Hippocampal formation (tissue), 2 donors: ENCODE results near the gene BBOX1.

Experiments
- DNase-seq, 2 donors: peaks; one replicate each; lab custom pipeline; 2025; lab: John Stamatoyannopoulos, UW

Gene BBOX1

DNA sequence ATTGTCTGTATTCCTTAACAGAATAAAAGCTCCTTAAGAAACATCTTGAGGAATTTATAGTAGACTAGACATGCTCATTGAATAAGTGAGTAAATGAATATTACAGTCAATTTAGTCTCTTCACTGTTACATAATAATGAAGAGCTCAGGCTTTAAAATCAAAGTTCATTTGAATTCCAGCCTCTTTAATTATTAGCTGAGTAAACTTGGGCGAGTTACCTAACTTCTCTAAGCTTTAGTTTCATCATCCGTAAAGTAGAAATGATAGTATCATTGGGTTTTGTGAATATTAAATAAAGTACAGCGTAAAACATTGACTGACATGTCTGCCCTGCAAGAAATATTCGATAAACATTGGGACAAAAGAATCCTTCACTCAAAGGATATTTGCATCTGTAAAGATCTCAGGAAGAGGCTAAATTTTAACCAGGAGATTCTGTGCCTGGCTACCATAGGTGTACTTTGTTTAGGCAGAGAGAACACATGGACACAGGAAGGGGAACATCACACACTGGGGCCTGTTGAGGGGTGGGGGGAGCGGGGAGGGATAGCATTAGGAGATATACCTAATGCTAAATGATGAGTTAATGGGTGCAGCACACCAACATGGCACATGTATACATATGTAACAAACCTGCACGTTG lies 15.2 kb upstream of the BBOX1 start:
- no peak for DNase-seq

DNA sequence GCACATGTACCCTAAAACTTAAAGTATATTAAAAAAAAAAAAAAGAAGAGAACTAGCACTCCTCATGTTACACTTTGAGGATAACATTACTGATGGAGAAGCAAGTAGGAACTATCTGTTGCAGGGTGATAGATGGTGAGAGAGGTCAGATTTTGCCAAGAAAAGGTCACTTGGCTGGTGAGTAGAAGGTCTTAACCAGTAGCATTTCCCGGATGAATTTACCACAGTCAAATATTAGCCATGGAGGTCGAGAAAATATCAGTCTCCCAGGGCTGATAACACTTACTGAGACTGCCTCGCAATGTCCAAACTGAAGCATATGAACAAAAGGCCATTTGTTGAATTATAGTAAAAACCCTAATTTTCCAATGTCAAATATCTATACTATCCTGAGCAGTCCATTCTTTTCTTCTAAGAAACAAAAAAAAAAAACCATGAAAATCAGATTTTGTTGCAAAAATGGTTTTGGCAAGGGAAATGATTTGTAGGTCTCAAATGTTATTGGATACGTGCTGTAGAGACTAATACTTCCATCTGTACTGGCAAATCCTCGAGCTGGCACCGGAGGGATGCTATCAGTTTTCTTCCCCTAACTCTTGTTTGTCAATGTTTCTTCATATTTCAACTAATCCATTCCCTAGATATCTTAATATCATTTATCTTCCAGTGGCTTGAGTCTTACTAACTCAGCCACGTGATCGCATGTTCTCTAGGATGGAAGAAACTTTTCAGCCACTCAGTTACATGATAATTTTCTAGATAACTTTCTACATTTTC lies 14.5 kb upstream of the BBOX1 start:
- no peak for DNase-seq

DNA sequence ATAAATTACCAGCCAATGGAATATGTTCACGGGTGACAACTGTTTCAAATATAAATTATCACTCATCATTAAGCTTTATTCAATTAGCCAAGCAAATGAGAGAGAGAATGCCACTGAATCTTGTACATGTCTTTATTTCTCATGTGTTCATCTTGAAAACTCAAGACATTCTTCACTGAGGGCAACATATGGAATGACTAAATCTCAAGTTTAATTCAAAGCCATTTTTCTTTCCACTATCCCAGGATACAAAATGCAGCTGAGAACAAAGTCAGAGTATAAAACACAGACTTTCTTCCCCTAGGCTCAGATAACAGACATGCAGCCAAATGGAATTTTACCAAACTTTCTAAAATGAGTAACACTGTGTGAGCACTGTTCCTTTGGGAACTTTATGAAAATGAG lies 12.1 kb upstream of the BBOX1 start:
- DNase-seq: peak in 1 of 2 donors; percentile 20

DNA sequence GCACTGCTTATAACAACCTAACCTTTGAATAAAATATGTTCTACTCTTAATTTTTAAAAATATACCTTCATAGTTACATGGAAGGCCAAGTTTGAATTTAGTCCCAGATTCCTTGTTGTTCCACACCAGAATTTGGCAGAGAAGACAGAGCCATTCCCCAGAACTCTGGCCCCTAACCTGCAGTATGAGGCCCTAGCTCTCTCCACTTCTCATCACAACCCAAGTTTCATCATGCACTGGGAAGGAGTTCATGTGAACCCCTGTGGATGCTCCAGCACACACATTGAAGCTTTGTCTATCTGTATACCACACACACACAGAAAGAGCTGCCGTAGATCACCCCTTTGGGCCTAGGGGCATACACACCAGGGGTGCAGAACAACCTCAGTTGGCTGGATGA lies 10.6 kb upstream of the BBOX1 start:
- no peak for DNase-seq

DNA sequence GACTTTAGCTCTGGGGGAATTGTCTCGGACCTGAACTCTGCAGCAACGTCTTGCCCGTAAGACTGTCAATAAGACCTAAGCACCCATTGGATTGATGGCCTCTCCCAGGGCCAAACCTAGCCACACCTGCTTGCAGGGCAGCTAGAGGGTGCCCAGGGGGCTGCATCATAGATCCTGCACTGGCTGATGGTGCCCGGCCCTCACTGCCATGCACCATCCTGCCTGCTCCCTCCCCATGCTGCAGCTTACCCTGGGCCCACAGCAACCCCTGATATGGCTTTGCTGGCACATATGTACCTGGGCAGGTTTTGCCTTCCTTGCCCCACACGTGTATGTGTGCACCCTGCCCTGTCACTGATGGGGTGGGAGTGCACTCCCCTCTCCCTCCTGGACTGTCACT lies 8.9 kb upstream of the BBOX1 start:
- DNase-seq: no peak

DNA sequence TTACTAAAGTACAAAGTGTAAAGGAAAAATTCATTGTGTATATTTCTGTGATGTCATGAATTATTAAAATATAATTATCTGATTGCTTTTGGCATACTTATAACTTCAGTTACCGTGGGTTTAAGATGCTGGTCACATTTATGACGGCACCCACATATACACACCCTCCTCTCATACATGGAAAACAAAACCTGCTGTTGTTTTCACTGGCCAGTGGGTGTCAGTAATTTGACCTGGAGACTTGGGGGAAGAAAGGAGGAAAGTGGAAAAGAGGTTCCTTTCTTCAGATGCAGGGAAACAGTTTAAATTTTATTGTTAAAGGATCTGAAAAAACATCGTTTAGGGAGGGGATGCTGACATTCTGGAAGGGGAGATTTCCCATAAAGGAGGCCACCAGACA lies 742 bp upstream of the BBOX1 start:
- DNase-seq: no peak

GRCh38 chr11:27041141-27041899 lies 705 bp downstream of the BBOX1 start:
- peak in 1 of 2 donors; percentile 17 for DNase-seq

GRCh38 chr11:27046956-27047355 lies 6.3 kb downstream of the BBOX1 start:
- no peak for DNase-seq

DNA sequence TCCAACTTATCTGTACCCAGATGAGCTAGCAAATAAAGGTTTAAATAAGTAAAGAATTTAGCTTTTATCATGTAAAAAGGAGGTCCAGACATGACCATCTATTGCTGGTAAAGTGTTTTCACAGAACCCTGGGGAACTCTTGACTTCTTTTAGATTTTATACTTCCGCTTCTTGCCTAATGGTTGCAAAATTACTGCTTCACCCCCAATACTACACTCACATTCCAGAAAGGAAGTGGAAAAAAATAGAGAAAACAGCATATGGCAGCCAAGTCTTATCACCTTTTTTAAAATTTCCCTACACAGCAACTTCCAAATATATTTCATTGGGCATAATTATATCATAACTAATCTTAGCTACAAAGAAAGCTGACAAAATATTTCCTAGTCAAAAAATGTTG lies 12.1 kb downstream of the BBOX1 start:
- no peak for DNase-seq

GRCh38 chr11:27055065-27055682 lies 14.6 kb downstream of the BBOX1 start:
- no peak for DNase-seq

DNA sequence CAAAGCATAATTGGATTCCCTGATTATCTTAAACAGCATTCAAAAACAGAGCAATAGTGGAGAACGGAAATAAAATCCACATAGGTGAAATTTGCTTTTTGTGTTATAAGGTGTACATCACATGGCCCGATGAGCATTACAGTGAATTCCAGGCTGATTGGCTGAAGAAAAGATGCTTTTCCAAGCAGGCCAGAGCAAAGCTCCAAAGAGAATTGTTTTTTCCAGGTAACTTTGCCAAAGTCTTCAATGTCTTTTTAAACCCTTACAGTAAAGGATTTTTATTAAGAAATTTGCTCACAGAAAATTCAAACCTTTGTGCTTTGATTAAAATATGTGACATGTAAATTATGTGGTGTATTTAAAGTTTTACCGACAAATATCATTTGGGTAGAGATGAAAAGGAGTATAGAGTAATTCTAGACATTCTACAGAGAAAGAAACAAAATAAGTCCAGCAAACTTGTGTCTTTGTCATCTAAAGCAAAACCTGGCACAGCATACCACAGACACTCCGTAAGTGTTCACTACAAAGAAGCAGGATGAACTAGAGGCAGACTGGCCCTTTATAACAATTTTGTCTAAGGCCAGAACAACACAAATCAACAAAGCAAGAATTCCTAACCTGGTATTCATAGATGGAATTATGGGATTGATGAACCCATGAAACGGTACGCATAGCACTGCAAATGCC lies 16.6 kb downstream of the BBOX1 start:
- DNase-seq: no peak

DNA sequence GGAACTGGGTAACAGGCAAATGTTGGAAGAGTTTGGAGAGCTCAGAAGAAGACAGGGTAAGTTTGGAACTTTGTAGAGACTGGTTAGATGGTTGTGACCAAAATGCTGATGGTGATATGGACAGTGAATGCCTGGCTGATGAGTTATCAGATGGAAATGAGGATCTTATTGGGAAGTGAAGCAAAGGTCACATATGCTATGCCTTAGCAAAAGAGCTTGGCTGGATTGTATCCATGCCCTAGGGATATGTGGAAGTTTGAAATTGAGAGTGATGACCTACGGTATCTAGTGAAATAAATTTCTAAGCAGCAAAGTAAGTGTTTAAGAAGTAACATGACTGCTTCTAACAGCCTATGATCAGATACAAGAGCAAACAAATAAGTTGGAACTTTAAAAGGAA lies 17.8 kb downstream of the BBOX1 start:
- no peak for DNase-seq

DNA sequence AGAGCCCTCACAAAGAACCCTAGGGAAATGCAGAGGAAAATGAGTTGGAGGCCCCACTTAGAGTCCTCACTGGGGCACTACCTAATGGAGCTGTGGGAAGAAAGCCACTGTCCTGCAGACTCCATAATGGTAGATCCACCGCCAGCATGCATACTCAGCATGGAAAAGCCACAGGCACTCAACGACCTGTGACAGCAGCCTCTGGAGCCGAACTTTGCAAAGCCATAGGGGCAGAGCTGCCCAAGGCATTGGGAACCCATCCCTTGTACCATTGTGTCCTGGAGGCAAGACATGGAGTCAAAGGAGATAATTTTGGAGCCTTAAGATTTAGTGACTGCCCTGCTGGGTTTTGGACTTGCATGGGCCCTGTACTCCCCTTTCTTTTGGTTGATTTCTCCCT lies 18.8 kb downstream of the BBOX1 start:
- DNase-seq: no peak

DNA sequence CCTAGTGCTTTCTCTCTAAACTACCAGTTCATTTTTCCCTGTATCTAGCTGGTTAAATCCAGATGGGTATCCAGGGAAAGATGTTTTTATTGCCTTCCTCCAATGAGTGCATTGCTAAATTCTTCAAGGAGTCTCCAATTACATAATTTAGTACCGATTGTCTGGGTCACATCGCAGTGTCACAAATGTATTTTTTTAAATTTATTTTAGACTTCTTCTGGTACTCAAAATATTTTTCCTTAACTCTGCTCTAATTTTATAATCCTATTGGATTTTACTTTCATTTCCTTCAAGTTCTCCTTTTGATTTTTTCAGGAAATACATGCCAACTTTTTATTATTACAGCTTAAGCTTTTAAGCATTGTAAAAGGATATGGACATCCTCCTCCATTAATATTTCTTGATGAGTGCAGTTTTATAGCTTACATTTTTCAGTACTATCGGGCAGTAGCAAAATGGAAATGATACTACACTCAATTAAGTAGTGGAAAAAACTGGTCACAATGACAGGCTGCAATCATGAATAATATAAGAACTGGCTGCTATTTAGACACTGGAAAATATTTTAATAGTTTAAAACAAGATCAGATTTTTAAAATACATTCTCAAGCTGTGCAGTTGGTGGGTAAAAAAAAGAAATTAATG lies 20.3 kb downstream of the BBOX1 start:
- DNase-seq: no peak

GRCh38 chr11:27061461-27061821 lies 20.8 kb downstream of the BBOX1 start:
- DNase-seq: no peak

DNA sequence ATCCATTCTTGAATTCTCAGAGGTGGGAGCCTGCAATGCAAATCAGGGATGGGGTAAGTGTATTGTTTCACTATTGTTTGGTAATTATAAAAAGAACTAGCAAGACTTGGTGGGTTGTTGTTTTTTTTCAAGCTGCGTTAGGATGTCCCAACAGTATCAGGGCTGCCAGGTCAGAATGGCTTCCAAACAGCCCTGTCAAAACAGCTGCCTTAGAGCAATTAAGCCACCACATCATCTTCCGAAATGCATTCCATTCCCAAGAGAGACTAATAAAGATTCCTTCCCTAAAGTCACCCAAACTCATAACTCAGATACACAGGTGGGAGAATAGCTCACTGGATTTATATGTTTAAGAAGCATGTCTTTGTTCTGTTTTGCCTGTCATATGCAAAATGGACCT lies 23.5 kb downstream of the BBOX1 start:
- DNase-seq: no peak

DNA sequence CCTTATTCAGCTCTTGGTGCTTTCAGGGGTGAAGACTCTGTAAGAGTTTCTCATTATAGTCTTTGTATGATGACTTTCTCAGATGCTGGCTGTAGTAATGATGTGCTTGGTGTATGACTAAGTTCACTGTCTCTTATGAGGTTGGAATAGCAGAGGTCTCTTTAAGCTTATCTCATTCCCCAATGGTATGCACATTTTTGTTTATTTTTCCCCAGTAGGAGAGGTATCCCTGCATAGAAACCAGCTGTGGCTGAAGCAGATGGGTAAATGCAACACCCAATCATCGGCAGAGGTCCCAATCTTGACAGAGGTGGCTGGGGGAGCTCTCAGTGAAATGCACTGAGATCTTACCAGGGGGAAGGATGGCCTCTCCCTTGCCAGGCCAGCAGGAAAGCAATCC lies 34.6 kb downstream of the BBOX1 start:
- no peak for DNase-seq

DNA sequence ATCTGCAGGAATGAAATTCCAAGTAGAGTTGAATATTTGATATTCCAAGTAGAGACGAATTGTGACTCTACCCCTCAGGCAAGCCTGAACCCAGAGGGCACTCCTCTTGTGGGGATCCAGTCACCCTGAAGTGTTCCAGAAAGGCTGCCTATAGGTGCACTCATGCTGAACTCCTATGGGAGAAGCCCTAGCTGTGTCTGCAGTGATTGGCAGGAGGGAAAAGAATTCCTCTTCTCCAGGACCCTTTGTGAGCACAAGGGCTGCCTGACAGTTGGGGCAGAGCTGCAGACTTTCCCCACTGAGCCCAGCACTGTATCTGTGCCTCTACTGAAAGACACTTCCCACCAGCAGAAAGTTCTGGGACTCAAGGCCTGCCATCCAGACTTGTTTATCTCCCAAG lies 35.0 kb downstream of the BBOX1 start:
- DNase-seq: no peak

- DNase-seq: no peak
Observed at GRCh38 chr11:27076121-27076589, 35.5 kb downstream of the BBOX1 start.

GRCh38 chr11:27081056-27081455 lies 40.4 kb downstream of the BBOX1 start:
- DNase-seq: no peak

DNA sequence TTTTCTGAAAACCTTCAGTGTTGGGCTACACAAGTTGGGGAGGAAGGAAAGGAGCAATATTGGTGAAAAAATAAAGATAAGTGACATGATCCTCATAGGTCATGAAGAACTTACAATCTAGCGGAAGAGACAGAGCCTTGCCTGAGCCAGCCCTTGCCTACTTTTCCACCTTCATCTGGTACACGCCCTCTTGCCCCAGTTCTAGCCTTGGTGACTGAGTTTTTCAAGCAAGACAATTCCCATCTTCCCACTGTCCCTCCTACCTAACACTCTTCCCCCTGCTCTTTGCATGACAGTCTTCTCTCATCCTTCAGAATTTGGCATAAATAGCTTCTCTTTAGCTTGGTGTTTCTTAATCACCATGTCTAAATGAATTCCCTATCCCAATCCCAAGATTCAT lies 42.6 kb downstream of the BBOX1 start:
- no peak for DNase-seq
